GM12864 (cell line): ENCODE results near the gene APC.

Source experiments
- DNase-seq: peaks from one replicate; pipeline ENCODE4 v3.0.0-alpha.2; 2011; ENCODE audit warnings: low read depth
- H3K4me3 ChIP-seq: 2 replicates; pipeline ENCODE4 v1.5.1; 2011; ENCODE audit warnings: mild to moderate bottlenecking, low read depth, low read length, control low read depth
- CTCF ChIP-seq: IDR thresholded peaks from 2 replicates; pipeline ENCODE4 v1.5.1; 2011; ENCODE audit warnings: low read depth, mild to moderate bottlenecking, moderate library complexity, low read length, control low read depth, inconsistent platforms; ENCODE audit errors: missing control alignments

APC gene

GRCh38 chr5:112693301-112693700 is 44.4 kb upstream of the APC start:
- H3K4me3 ChIP-seq = no peak overlapping the region
- no peak for DNase-seq
- no peak for TF ChIP-seq CTCF

GRCh38 chr5:112694853-112695709 is 42.6 kb upstream of the APC start:
- no peak for TF ChIP-seq CTCF
- DNase-seq = no peak
- no peak overlapping the region for H3K4me3 ChIP-seq

- DNase-seq = no peak
- no peak for TF ChIP-seq CTCF
- H3K4me3 ChIP-seq = no peak overlapping the region
These were observed 40.9 kb upstream of the APC start for GRCh38 chr5:112696786-112697185.

- no peak for TF ChIP-seq CTCF
- DNase-seq = no peak
- no peak overlapping the region for H3K4me3 ChIP-seq
These were observed 40.4 kb upstream of the APC start for GRCh38 chr5:112697322-112697721.

GRCh38 chr5:112697833-112698232 is 39.9 kb upstream of the APC start:
- no peak for DNase-seq
- no peak overlapping the region for H3K4me3 ChIP-seq
- no peak for TF ChIP-seq CTCF

GRCh38 chr5:112703866-112704820 is 33.5 kb upstream of the APC start:
- H3K4me3 ChIP-seq = no peak overlapping the region
- DNase-seq = no peak
- no peak for TF ChIP-seq CTCF
